Cardiac muscle cell (in vitro differentiated cells and primary cell): ENCODE results near the gene PCMTD2. TPM values are rescaled to one million over a fixed set of nuclear protein-coding genes. Genes with fewer than 3 reads are reported as not detected.

Experiments
- DNase-seq, 2 donors: peaks; one replicate each; pipeline versions ENCODE4 v3.0.0 to v3.0.0-alpha.2; 2010 to 2017; ENCODE audit warnings: low read depth in 1 of 2, low spot score in 1 of 2
- H3K27ac ChIP-seq: fragments of 200-600 bp; sonication (generic); 2 replicates; pipeline ENCODE4 v1.5.1; 2016
- H3K27me3 ChIP-seq: fragments of 200-600 bp; sonication (generic); 2 replicates; pipeline ENCODE4 v1.6.0; 2016; ENCODE audit warnings: control low read depth
- H3K36me3 ChIP-seq: fragments of 200-600 bp; sonication (generic); 2 replicates; pipeline ENCODE4 v1.5.1; 2016; ENCODE audit warnings: control low read depth
- H3K4me1 ChIP-seq: fragments of 200-600 bp; sonication (generic); 2 replicates; pipeline ENCODE4 v1.8.1; 2017; ENCODE audit warnings: low read depth, mild to moderate bottlenecking, mixed run types
- H3K4me3 ChIP-seq: fragments of 200-600 bp; sonication (generic); 2 replicates; pipeline ENCODE4 v1.5.1; 2016; ENCODE audit warnings: mild to moderate bottlenecking
- H3K9me3 ChIP-seq: fragments of 200-600 bp; sonication (generic); 2 replicates; pipeline ENCODE4 v1.5.1; 2017; ENCODE audit warnings: low read depth, mild to moderate bottlenecking, control low read depth
- polyA plus RNA-seq: library from polyadenylated mRNA; unstranded; fragments of >200 nt; fragmentation: Nextera tagmentation; extraction: Ambion mirVana; gene quantifications from 2 replicates; pipeline ENCODE4 v1.2.1, GENCODE V29; 2016
- total RNA-seq: library from RNA; depleted of rRNA; stranded (reverse); fragments of >200 nt; gene quantifications from 2 replicates; pipeline ENCODE4 v1.2.3, GENCODE V29; 2016
- TF ChIP-seq, protein P1 (sequence below): IDR thresholded peaks from 2 replicates; pipeline ENCODE4 v1.5.1; 2012; ENCODE audit warnings: low read depth, mild to moderate bottlenecking, low read length

Gene PCMTD2
- total RNA-seq = 157 and 186 TPM in 2 replicates
- polyA plus RNA-seq = 50.4 and 51.0 TPM in 2 replicates

GRCh38 chr20:64255361-64256281, at the start of gene PCMTD2:
Gene PCMTD2, plus strand, starts transcription at chr20:64255748. Its CDS starts 4,218 bp downstream, at chr20:64259966.
- H3K27me3 ChIP-seq = peaks cover 9% of the 10 kb centered on the region
- no peaks in the 10 kb centered on the region for H3K9me3 ChIP-seq
- H3K4me3 ChIP-seq = peak within 1 kb of the TSS; percentile 72
- H3K4me1 ChIP-seq = peaks cover 22% of the 10 kb centered on the region
- no peaks in the 10 kb centered on the region for H3K36me3 ChIP-seq
- TF ChIP-seq, protein P1, sequence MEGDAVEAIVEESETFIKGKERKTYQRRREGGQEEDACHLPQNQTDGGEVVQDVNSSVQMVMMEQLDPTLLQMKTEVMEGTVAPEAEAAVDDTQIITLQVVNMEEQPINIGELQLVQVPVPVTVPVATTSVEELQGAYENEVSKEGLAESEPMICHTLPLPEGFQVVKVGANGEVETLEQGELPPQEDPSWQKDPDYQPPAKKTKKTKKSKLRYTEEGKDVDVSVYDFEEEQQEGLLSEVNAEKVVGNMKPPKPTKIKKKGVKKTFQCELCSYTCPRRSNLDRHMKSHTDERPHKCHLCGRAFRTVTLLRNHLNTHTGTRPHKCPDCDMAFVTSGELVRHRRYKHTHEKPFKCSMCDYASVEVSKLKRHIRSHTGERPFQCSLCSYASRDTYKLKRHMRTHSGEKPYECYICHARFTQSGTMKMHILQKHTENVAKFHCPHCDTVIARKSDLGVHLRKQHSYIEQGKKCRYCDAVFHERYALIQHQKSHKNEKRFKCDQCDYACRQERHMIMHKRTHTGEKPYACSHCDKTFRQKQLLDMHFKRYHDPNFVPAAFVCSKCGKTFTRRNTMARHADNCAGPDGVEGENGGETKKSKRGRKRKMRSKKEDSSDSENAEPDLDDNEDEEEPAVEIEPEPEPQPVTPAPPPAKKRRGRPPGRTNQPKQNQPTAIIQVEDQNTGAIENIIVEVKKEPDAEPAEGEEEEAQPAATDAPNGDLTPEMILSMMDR = no peak
- peak; percentile 90 to 93 for DNase-seq
- H3K27ac ChIP-seq = peak within 1 kb of the TSS; percentile 90

- no peaks in the 10 kb centered on the region for H3K9me3 ChIP-seq
- DNase-seq = no peak
- H3K27ac ChIP-seq = no peak overlapping the region
- H3K36me3 ChIP-seq = no peaks in the 10 kb centered on the region
- no peak overlapping the region for H3K4me3 ChIP-seq
- no peaks in the 10 kb centered on the region for H3K4me1 ChIP-seq
- TF ChIP-seq, protein P1 = no peak
- no peaks in the 10 kb centered on the region for H3K27me3 ChIP-seq
Observed at GRCh38 chr20:64206614-64207013, 48.9 kb upstream of the PCMTD2 start.

DNA sequence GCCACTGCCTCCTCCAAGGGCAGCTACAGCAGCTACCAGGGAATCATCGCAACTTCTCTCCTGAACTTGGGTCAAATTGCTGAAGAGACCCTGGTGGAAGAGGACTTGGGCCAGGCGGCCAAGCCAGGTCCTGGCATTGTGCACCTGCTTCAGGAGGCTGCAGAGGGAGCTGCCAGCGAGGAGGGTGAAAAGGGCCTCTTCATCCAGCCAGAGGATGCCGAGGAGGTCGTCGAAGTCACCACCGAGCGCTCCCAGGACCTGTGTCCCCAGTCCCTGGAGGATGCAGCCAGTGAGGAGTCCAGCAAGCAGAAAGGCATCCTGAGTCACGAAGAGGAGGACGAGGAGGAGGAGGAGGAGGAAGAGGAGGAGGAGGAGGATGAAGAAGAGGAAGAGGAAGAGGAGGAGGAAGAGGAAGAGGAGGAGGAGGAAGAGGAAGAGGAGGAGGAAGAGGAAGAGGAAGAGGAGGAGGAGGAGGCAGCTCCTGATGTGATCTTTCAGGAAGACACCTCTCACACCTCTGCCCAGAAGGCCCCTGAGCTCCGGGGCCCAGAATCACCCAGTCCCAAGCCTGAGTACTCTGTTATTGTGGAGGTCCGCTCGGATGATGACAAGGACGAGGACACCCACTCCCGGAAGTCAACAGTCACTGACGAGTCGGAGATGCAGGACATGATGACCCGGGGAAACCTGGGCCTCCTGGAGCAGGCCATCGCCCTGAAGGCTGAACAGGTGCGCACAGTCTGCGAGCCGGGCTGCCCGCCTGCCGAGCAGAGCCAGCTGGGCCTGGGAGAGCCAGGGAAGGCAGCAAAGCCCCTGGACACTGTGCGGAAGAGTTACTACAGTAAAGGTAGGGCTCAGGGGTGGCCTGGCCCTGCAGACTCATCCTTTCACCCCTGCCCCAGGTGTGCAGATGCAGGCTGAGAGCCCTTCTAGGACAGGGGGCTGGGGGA, 47.6 kb upstream of the PCMTD2 start:
- TF ChIP-seq, protein P1 = no peak
- Histone ChIP-seq H3K4me3 (no peak overlapping the region), H3K27me3 (no peaks in the 10 kb centered on the region), H3K4me1 (no peaks in the 10 kb centered on the region), H3K36me3 (no peaks in the 10 kb centered on the region), H3K27ac (no peak overlapping the region), H3K9me3 (no peaks in the 10 kb centered on the region)
- DNase-seq = no peak

DNA sequence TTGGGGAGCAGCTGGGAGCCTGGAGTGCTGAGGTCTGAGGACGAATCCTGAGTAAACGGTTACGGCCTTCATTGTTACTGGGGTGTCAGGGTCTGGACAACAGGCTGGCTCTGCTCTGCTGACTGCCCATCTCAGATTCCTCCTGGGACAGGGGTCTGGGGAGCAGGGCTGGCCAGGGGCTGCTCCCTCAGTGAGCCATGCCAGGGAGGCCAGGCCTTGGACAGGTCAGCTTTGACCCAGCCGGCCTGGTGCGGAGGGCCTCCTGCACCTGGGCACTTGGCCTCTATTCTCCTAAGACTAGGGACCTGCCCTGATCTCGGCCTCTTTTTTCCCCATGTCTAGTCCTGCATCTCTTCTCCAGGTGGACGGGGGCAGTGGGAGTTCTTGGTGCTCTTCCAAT, 46.4 kb upstream of the PCMTD2 start:
- TF ChIP-seq, protein P1 = no peak
- Histone ChIP-seq H3K4me3 (no peak overlapping the region), H3K27me3 (no peaks in the 10 kb centered on the region), H3K4me1 (no peaks in the 10 kb centered on the region), H3K27ac (no peak overlapping the region), H3K9me3 (no peaks in the 10 kb centered on the region), H3K36me3 (no peaks in the 10 kb centered on the region)
- DNase-seq = no peak

DNA sequence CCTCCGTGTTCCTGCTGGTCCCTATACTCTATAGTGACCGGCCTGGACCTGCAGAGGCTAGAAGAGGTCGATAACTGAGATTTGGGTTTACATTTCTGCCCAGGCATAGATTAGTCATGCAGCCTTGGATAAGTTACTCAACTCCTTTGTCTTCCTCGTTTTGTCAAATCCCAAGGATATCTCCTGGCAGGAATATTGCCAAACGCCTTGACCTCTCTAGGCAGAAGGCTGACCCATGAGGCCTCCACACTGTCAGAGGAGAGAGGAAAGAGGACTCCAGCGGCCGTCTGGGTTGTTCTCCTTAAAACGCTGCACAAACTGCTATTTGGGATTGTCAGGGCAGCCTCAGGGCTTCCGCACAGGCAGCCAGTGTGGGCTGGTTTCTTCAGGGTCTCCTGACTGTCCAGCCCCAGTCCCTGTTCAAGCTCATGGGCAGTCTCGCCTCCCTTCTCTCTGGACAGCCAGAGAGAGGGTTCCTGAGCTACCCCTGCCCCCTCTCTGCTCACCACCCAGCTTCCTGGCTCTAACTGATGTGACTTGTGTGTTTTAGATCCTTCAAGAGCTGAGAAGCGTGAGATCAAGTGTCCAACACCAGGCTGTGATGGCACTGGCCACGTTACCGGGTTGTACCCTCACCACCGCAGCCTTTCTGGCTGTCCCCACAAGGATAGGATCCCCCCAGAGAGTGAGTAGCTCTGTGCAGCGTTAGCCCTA, 44.7 kb upstream of the PCMTD2 start:
- Histone ChIP-seq H3K36me3 (no peaks in the 10 kb centered on the region), H3K4me1 (no peaks in the 10 kb centered on the region), H3K27ac (no peak overlapping the region), H3K4me3 (no peak overlapping the region), H3K9me3 (no peaks in the 10 kb centered on the region), H3K27me3 (no peaks in the 10 kb centered on the region)
- TF ChIP-seq, protein P1 = no peak
- peak in 1 of 2 donors; percentile 11 for DNase-seq
